ENCODE results near the gene CNTNAP2. TPM values are rescaled to one million over a fixed set of nuclear protein-coding genes. Genes with fewer than 3 reads are reported as not detected.

The CNTNAP2 gene
- total and polyA plus RNA-seq, 8 donors = 0.19 to 18.2 (median 0.56) TPM

- DNase-seq = no peak
- Histone ChIP-seq H3K9me3 (no peaks in the 10 kb centered on the region), H3K27ac (no peak overlapping the region), H3K27me3 (no peaks in the 10 kb centered on the region), H3K4me3 (no peak overlapping the region), H3K4me1 (no peaks in the 10 kb centered on the region), H3K36me3 (no peaks in the 10 kb centered on the region)
- WGBS, 5 donors = 74 to 85% (median 76%) methylated on average over 2 of the region's 2 CpGs
- no peak for TF ChIP-seq POLR2A (IDR thresholded peaks at IDR 0.05)
- TF ChIP-seq, protein P1, sequence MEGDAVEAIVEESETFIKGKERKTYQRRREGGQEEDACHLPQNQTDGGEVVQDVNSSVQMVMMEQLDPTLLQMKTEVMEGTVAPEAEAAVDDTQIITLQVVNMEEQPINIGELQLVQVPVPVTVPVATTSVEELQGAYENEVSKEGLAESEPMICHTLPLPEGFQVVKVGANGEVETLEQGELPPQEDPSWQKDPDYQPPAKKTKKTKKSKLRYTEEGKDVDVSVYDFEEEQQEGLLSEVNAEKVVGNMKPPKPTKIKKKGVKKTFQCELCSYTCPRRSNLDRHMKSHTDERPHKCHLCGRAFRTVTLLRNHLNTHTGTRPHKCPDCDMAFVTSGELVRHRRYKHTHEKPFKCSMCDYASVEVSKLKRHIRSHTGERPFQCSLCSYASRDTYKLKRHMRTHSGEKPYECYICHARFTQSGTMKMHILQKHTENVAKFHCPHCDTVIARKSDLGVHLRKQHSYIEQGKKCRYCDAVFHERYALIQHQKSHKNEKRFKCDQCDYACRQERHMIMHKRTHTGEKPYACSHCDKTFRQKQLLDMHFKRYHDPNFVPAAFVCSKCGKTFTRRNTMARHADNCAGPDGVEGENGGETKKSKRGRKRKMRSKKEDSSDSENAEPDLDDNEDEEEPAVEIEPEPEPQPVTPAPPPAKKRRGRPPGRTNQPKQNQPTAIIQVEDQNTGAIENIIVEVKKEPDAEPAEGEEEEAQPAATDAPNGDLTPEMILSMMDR (IDR thresholded peaks at IDR 0.05) = no peak
- TF ChIP-seq POLR2AphosphoS5 (IDR thresholded peaks at IDR 0.05) = no peak
- TF ChIP-seq EP300 (IDR thresholded peaks at IDR 0.05) = no peak
- intact Hi-C loops (cut with DNase I; ENCODE audit: low total_unique reads) = no loop called here
Observed at GRCh38 chr7:147231275-147231674, 1114.7 kb downstream of the CNTNAP2 start.

GRCh38 chr7:147235645-147236382, 1119.2 kb downstream of the CNTNAP2 start:
- 77 to 90% (median 88%) methylated on average over 5 of the region's 5 CpGs for whole genome bisulfite sequencing, 5 donors
- DNase-seq = no peak
- no peaks in the 10 kb centered on the region for H3K9me3 ChIP-seq
- no peaks in the 10 kb centered on the region for H3K27me3 ChIP-seq
- intact Hi-C loops (cut with DNase I; ENCODE audit: low total_unique reads) = loop anchor here (5.0 kb wide), 1 partner anchor 846 kb away; no protein-coding TSS in a partner anchor
- no peak overlapping the region for H3K27ac ChIP-seq
- no peak overlapping the region for H3K4me3 ChIP-seq
- no peaks in the 10 kb centered on the region for H3K36me3 ChIP-seq
- H3K4me1 ChIP-seq = no peaks in the 10 kb centered on the region
- TF ChIP-seq POLR2AphosphoS5 (IDR thresholded peaks at IDR 0.05) (no peak), EP300 (IDR thresholded peaks at IDR 0.05) (no peak), POLR2A (IDR thresholded peaks at IDR 0.05) (no peak)
- TF ChIP-seq, protein P1 (IDR thresholded peaks at IDR 0.05) = no peak

DNA sequence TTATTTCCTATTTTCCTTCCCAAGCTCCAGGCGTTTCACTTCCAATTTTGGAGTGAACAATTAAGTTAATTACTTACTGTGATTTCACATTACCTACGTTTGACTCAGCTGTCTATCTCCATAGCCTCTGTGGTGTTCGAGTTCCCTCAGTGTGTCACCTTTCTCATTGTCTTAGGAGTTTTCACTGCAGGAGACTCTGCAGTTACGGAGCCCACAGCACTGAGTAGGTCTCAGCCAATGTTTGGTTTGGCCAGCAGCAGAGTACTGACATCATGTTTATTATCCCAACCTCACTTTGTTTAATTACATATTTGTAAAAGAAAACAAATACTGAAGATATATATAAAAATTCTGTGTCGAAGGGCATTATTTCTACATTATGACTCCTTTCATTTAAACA, 1123.9 kb downstream of the CNTNAP2 start:
- H3K9me3 ChIP-seq = no peaks in the 10 kb centered on the region
- no peak for DNase-seq
- H3K36me3 ChIP-seq = no peaks in the 10 kb centered on the region
- TF ChIP-seq, protein P1 (IDR thresholded peaks at IDR 0.05) = no peak
- no peak for TF ChIP-seq EP300 (IDR thresholded peaks at IDR 0.05)
- no peak for TF ChIP-seq POLR2A (IDR thresholded peaks at IDR 0.05)
- TF ChIP-seq POLR2AphosphoS5 (IDR thresholded peaks at IDR 0.05) = no peak
- H3K27me3 ChIP-seq = no peaks in the 10 kb centered on the region
- H3K4me1 ChIP-seq = no peaks in the 10 kb centered on the region
- H3K27ac ChIP-seq = no peak overlapping the region
- no peak overlapping the region for H3K4me3 ChIP-seq
- intact Hi-C loops (cut with DNase I; ENCODE audit: low total_unique reads) = no loop called here
- 44 to 59% (median 55%) methylated on average over 5 of the region's 5 CpGs for WGBS, 5 donors

DNA sequence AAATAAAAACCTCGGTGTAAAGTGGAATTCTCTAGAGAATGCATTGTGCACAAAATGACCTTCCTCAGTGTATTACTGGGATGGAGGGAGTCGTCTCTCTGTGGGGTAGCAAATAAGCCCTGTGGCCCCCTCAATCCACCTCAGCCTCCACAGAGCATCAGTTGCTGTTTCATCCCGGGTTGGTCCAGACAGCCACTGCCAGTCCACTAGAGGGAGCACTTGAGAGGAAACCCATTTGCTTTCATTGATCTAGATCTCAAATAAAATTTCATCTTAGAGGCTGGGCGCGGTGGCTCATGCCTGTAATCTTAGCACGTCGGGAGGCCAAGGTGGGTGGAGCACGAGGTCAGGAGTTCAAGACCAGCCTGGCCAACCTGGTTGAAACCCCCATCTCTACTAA, 1128.7 kb downstream of the CNTNAP2 start:
- Histone ChIP-seq H3K9me3 (no peaks in the 10 kb centered on the region), H3K4me3 (no peak overlapping the region), H3K27me3 (no peaks in the 10 kb centered on the region), H3K36me3 (no peaks in the 10 kb centered on the region), H3K27ac (no peak overlapping the region), H3K4me1 (no peaks in the 10 kb centered on the region)
- intact Hi-C loops (cut with DNase I; ENCODE audit: low total_unique reads) = no loop called here
- TF ChIP-seq, protein P1 (IDR thresholded peaks at IDR 0.05) = peak in 4 of 7 experiments; percentile 43 to 58 (median 50)
- TF ChIP-seq POLR2A (IDR thresholded peaks at IDR 0.05) = no peak
- WGBS, 5 donors = 28 to 35% (median 32%) methylated on average over 8 of the region's 8 CpGs
- peak; percentile 45 to 58 for DNase-seq

All from stomach (tissue), 9 donors.